Occipital lobe (tissue), 2 donors: Measurements from ENCODE around the gene CRX. TPM values are rescaled to one million over a fixed set of nuclear protein-coding genes. Genes with fewer than 3 reads are reported as not detected.
"Not testable (repeated sequence)": the region's sequence is repeated elsewhere in the genome, so short reads cannot be mapped to it uniquely, and the experiment has no call there.

Experiments
- DNase-seq: peaks from one replicate; lab custom pipeline; 2025; lab: John Stamatoyannopoulos, UW
- total RNA-seq: library from RNA; depleted of rRNA; stranded (reverse); fragments of >200 nt; gene quantifications from one replicate; pipeline ENCODE4 v1.2.3, GENCODE V29; 2014

Gene CRX
- total RNA-seq, 1 donor from 2014 or later, result not detected

DNA sequence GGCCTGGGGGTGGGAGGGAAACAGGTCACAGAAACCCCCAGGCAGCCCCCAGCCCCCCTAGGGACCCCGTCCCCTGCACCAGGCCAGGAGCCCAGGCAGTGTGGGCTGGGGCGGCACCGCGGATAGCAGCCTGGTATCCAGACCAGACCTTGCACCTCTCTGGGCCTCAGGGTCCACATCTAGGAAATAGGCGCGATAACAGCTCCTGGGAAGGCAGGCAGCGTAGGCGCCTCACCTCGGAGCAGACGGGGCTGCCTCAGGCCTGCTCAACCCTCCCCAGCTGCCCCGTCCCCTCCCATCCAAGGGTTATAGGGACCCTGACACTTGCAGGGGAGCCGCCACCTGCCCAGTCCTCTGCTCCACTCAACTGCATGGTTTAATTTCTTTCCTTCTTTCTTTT lies 18.1 kb upstream of the CRX start:
- not testable (repeated sequence) for DNase-seq

DNA sequence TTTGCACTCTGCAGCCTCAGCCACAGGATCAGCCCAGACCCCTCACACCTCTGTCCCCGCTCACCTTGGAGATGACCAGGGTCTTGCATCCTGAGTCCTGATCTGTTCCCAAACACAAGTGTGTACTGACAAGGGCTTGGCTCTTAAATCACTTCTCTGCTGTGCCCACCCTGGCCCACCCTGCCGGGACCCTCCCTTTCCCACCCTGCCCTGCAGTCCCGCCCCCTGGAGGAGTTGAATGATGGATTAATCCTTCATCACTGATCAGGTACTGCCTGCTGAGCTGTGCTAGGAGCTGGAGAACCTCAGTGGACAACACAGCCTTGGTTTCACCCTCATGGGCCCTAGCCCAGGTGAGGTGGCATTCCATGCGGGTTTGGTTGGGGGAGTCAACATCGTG lies 17.3 kb upstream of the CRX start, which contains the start of gene TPRX1:
TPRX1 (minus strand) TSS at position 101 of the 400 bp plus-strand sequence; CDS start at position 89, 12 bp downstream.
- DNase-seq, result not testable (repeated sequence)

- DNase-seq, result no peak
Measured at GRCh38 chr19:47805313-47805712, 16.4 kb upstream of the CRX start.

GRCh38 chr19:47806435-47806834 lies 15.3 kb upstream of the CRX start:
- DNase-seq, result no peak

GRCh38 chr19:47813304-47813994 lies 8.3 kb upstream of the CRX start:
- no peak for DNase-seq

GRCh38 chr19:47813995-47814328 lies 7.8 kb upstream of the CRX start:
- DNase-seq, result no peak

DNA sequence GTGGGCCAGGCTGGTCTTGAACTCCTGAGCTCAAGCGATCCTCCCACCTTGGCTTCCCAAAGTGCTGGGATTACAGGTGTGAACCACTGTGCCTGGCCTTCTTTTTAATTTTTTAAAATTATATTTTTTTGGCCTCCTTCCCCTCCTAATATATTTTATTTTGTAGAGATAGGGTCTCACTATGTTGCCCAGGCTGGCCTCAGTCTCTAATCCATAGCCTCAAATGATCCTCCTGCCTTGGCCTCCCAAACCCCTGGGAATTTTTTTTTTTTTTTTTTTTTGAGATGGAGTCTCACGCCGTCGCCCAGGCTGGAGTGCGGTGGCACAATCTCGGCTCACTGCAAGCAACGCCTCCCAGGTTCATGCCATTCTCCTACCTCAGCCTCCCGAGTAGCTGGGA lies 5.5 kb upstream of the CRX start:
- not testable (repeated sequence) for DNase-seq

DNA sequence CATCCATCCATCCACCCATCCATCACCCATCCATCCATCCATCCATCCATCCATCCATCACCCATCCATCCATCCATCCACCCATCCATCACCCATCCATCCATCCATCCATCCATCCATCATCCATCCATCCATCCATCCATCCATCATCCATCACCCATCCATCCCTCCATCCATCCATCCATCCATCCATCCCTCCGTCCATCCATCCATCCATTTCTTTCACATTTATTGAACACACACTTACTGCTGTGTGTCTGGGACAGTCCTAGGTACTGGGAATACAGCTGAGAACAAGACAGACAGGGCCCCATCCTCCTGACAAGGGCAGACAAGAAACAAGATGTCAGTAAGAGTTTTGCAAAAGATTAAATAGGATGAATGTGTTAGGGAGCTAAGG lies 3.5 kb upstream of the CRX start:
- DNase-seq, result not testable (repeated sequence)

DNA sequence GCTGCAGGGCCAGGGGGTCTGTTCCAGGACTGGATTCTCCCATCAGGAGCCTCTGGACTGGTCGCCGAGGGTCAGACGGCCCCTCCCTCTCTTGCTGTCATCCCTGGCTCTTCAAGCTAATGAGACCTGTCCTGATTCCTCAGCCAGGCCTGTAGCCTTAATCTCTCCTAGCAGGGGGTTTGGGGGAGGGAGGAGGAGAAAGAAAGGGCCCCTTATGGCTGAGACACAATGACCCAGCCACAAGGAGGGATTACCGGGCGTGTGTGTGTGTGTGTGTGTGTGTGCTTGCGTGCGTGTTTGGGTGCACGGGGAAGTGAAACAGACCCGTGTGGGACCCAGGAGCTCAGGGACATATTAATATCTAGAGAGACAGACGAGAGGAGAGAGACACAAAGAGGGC lies 1.9 kb upstream of the CRX start:
- DNase-seq, result no peak

DNA sequence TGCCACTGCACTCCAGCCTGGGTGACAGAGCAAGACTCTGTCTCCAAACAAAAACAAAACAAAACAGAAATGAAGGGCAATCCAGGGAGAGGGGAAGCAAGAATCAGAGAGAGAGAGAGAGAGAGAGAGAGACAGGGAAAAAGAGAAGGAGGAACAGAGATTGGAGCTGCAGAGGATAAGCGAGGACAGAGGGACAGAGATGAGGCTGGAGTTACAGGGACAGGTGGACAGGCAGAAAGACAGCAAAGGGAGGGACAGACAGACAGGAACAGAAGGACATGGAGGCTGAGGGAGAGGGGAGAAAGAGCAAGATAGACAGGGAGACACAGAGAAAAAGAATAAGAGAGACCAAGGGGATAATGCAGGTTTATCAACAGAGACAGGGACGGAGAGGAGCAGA lies 1.3 kb upstream of the CRX start:
- DNase-seq, result no peak

GRCh38 chr19:47824396-47824795 lies 2.7 kb downstream of the CRX start:
- no peak for DNase-seq

- no peak for DNase-seq
Measured at GRCh38 chr19:47826800-47827199, 5.1 kb downstream of the CRX start.

GRCh38 chr19:47832723-47833122 lies 11.0 kb downstream of the CRX start:
- no peak for DNase-seq

DNA sequence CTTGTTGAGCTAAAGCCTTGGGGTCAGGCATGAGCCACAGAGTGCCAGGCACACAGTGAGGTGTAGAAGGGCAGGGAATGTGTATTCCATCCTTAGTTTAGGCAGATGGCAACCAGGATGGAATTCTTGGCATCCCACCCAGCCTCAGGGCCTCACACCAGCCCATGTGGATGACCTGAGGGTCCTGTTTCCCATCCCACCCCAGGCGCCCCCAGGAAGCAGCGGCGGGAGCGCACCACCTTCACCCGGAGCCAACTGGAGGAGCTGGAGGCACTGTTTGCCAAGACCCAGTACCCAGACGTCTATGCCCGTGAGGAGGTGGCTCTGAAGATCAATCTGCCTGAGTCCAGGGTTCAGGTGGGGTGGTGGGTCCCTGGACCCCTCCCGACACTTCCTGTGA lies 14.3 kb downstream of the CRX start:
- DNase-seq, result no peak

- no peak for DNase-seq
Measured at GRCh38 chr19:47839411-47839810, 17.7 kb downstream of the CRX start.

- DNase-seq, result no peak
Measured at GRCh38 chr19:47839913-47840312, 18.2 kb downstream of the CRX start.

GRCh38 chr19:47842941-47843340 lies 21.2 kb downstream of the CRX start:
- DNase-seq, result no peak

GRCh38 chr19:47848425-47848822 lies 26.7 kb downstream of the CRX start:
- no peak for DNase-seq

DNA sequence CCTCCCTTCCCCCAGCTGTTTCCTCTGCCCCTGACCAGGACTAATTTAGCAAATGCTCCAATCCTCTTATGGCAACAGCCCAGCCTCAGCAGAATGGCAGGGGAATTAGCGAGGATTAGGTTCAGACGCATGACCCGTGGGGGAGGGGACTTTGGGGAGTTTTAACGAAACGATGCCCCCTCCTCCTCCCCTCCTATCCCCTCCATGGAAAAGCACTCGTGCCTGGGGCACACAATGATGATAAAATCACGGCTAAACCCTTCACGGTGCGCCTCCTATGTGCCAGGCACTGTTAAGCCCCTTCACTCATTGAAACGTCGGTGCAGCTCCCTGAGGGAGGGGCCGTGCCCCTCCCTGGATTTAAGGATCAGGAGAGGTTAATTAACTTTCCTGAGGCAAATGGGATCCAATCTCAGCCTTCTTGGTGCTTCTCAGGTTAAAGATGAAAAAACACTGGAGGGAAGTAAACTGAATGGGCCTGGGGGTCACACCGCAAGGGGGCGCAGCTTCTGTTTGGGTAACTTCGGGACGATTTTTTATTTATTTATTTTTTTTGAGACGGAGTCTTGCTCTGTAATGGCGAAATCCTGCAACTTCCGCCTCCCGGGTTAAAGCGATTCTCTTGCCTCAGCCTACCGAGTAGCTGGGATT lies 27.2 kb downstream of the CRX start:
- no peak for DNase-seq

DNA sequence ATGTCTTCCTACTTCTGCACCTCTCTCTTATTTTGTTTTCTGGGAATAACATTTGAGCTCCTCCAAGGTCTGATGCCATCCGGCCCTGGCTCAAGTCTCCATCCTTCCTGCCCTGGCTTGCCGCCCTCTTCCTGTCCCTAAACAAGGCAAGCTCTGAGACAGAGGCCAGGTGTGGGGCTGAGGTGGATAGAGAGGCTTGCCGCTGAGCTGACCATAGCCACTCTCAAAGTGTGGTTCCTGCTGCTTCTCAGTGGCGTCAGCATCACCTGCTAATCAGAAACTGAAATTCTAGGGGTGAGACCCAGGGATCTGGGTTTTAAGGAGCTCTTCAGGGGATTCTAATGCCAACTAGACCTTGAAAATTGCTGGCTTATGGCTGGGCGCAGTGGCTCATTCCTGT lies 31.3 kb downstream of the CRX start:
- no peak for DNase-seq

DNA sequence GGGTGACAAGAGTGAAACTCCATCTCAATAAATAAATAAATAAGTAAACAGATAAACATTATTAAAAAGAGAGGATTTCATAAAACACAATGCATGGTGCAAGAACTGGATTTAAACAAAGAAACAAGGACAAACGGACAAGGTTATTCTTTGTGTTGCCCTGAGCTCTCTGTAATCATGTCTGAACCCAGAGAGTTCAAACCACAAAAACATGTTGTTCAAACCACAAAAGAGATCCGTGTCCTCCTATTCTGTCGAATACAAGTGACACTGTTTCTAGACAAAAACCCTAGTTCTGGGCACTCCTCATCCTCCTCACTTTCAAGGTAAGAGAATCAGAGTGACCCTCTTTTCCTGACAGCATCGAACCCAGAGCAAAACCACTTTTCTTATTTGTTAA lies 32.7 kb downstream of the CRX start:
- DNase-seq, result no peak

DNA sequence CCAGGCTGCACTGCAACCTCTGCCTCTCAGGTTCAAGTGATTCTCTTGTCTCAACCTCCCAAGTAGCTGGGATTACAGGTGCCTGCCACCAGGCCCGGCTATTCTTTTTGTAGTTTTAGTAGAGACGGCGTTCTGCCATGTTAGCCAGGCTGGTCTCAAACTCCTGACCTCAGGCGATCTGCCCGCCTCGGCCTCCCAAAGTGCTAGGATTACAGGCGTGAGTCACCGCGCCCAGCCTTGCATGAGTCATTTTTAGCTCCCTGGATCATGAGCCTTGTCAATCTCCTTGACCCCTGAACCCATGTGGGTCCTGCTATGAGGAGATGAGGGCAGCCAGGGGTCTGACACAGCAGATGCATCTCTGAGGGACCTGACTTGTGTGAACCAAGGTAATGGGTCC lies 36.5 kb downstream of the CRX start:
- DNase-seq, result not testable (repeated sequence)

- not testable (repeated sequence) for DNase-seq
Measured at GRCh38 chr19:47858646-47859285, 37.0 kb downstream of the CRX start, which contains the start of gene TPRX2. Gene TPRX2, plus strand, starts transcription at chr19:47859235. Its CDS starts 12 bp downstream, at chr19:47859247.
